ENCODE data around the gene DNM2.

DNA sequence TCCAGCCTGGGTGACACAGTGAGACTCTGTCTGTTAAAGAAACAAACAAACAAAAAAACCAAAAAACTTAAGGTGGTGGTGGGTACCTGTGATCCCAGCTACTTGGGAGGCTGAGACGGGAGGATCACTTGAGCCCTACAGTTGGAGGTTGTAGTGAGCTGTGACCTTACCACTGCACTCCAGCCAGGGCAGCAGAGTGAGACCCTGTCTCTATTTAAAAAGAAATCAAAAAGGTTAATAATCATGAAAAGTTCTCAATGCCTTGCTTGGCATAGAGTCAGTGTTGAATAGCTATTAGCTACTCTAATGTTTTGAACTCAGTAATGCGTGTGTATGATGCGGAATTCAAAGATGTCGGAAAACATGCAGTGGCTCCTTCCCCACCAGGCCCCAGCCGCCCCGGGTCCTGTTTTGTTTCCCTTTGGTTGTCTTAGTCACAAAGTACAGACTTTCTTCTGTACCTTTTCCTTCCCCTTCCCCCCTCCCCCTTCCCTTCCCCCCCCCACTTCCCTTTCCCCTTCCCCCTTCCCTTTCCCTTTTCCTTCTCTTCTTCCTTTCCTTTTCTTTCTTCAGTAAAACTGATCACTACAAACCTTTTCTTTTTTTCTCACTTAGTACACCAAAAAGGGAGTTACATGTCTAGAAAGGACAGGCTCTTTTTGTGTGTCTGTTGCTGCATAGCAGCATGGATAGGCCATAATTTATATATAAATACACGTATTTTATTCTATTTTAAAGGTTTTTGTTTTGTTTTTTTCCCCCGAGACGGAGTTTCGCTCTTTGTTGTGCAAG is 35.2 kb downstream of the DNM2 start:
- TF ChIP-seq, protein P1, sequence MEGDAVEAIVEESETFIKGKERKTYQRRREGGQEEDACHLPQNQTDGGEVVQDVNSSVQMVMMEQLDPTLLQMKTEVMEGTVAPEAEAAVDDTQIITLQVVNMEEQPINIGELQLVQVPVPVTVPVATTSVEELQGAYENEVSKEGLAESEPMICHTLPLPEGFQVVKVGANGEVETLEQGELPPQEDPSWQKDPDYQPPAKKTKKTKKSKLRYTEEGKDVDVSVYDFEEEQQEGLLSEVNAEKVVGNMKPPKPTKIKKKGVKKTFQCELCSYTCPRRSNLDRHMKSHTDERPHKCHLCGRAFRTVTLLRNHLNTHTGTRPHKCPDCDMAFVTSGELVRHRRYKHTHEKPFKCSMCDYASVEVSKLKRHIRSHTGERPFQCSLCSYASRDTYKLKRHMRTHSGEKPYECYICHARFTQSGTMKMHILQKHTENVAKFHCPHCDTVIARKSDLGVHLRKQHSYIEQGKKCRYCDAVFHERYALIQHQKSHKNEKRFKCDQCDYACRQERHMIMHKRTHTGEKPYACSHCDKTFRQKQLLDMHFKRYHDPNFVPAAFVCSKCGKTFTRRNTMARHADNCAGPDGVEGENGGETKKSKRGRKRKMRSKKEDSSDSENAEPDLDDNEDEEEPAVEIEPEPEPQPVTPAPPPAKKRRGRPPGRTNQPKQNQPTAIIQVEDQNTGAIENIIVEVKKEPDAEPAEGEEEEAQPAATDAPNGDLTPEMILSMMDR (IDR thresholded peaks at IDR 0.05 in 2 of 3, conservative IDR thresholded peaks at IDR 0.05 in 1 of 3; ENCODE audit: control insufficient read depth in 2 of 3, extremely low read depth in 1 of 3, insufficient read depth in 1 of 3, low read depth in 3 of 3, low read length in 3 of 3), result no peak
- no peak for TF ChIP-seq NR2C2 (IDR thresholded peaks at IDR 0.05; ENCODE audit: borderline replicate concordance, control insufficient read depth, insufficient read length, low read depth)
- TF ChIP-seq, protein P2, sequence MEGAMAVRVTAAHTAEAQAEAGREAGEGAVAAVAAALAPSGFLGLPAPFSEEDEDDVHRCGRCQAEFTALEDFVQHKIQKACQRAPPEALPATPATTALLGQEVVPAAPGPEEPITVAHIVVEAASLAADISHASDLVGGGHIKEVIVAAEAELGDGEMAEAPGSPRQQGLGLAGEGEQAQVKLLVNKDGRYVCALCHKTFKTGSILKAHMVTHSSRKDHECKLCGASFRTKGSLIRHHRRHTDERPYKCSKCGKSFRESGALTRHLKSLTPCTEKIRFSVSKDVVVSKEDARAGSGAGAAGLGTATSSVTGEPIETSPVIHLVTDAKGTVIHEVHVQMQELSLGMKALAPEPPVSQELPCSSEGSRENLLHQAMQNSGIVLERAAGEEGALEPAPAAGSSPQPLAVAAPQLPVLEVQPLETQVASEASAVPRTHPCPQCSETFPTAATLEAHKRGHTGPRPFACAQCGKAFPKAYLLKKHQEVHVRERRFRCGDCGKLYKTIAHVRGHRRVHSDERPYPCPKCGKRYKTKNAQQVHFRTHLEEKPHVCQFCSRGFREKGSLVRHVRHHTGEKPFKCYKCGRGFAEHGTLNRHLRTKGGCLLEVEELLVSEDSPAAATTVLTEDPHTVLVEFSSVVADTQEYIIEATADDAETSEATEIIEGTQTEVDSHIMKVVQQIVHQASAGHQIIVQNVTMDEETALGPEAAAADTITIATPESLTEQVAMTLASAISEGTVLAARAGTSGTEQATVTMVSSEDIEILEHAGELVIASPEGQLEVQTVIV (IDR thresholded peaks at IDR 0.05; ENCODE audit: borderline replicate concordance, partially characterized antibody), result no peak
- TF ChIP-seq RBBP5 (conservative IDR thresholded peaks at IDR 0.05), result no peak
